ENCODE data around the gene CRTAC1. TPM values are rescaled to one million over a fixed set of nuclear protein-coding genes. Genes with fewer than 3 reads are reported as not detected.

The CRTAC1 gene
- total and polyA plus RNA-seq, 4 donors = 12.1 to 74.9 (median 50.3) TPM

DNA sequence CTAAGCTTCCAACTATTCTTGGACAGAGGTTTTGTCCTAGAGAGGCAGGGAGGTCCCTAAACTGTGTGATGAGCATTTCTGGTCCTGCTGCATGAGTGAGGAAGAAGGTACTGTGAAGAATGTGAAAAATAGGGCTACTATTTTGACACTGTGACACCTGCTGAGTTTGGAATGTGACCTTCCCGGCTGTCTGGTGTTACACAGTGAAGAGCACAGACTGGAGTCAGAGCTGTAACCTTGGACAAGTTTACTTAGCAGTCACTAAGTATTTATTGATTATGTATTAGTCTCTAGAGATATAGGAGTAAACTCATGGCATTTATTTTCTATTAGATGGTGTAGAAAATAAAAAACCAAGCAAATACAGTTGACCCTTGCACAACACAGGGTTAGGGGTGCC, 168.5 kb downstream of the CRTAC1 start:
- Histone ChIP-seq H3K36me3 (ENCODE audit: control insufficient read depth, insufficient read depth, low read length) (peaks cover 40% of the 10 kb centered on the region), H3K4me1 (ENCODE audit: control insufficient read depth, insufficient read depth, low read length) (peaks cover 12% of the 10 kb centered on the region), H3K4me3 (ENCODE audit: low read depth, low read length) (no peak overlapping the region), H3K27me3 (ENCODE audit: control insufficient read depth, insufficient read depth, low read length) (no peaks in the 10 kb centered on the region), H3K27ac (ENCODE audit: low read depth, low read length) (no peak overlapping the region), H3K9me3 (ENCODE audit: control insufficient read depth, insufficient read depth, low read length) (no peaks in the 10 kb centered on the region)
- DNase-seq (ENCODE audit: low read depth in 4 of 6, low spot score in 6 of 6) = no peak
- no CpG with 5 or more reads among the region's 1 CpG for WGBS (ENCODE audit: insufficient coverage)

- Histone ChIP-seq H3K4me1 (ENCODE audit: control insufficient read depth, insufficient read depth, low read length) (peaks cover 12% of the 10 kb centered on the region), H3K9me3 (ENCODE audit: control insufficient read depth, insufficient read depth, low read length) (no peaks in the 10 kb centered on the region), H3K36me3 (ENCODE audit: control insufficient read depth, insufficient read depth, low read length) (peaks cover 33% of the 10 kb centered on the region), H3K4me3 (ENCODE audit: low read depth, low read length) (no peak overlapping the region), H3K27ac (ENCODE audit: low read depth, low read length) (no peak overlapping the region), H3K27me3 (ENCODE audit: control insufficient read depth, insufficient read depth, low read length) (no peaks in the 10 kb centered on the region)
- no peak for DNase-seq (ENCODE audit: low read depth in 4 of 6, low spot score in 6 of 6)
- WGBS (ENCODE audit: insufficient coverage) = 50% methylated on average over 1 of the region's 3 CpGs
These were observed 169.2 kb downstream of the CRTAC1 start for GRCh38 chr10:97861097-97861750.

DNA sequence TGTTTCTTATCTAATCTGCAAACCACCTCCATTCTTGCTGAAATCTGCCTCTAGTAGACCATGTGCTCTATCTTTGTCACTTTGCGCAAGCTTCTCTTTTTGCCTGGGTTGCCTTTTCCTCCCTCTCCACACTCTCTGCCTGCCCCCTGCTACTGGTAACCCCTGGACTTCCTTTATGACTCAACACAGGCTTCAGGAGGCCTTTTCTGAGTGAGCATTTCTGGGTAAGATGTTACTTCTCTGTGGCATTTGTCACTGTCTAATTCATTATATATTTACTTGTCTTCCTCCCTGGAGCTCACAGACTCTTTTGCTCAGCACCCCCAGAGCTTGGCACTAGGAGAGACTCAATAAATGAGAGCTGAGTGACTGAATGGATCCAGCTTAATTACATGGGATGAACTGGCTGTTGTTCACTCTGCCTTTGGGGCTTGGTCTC, 172.4 kb downstream of the CRTAC1 start:
- Histone ChIP-seq H3K27me3 (ENCODE audit: control insufficient read depth, insufficient read depth, low read length) (no peaks in the 10 kb centered on the region), H3K4me3 (ENCODE audit: low read depth, low read length) (no peak overlapping the region), H3K4me1 (ENCODE audit: control insufficient read depth, insufficient read depth, low read length) (peaks cover 20% of the 10 kb centered on the region), H3K9me3 (ENCODE audit: control insufficient read depth, insufficient read depth, low read length) (no peaks in the 10 kb centered on the region), H3K27ac (ENCODE audit: low read depth, low read length) (no peak overlapping the region), H3K36me3 (ENCODE audit: control insufficient read depth, insufficient read depth, low read length) (peaks cover 8% of the 10 kb centered on the region)
- 50% methylated on average over 1 of the region's 1 CpG for WGBS (ENCODE audit: insufficient coverage)
- DNase-seq (ENCODE audit: low read depth in 4 of 6, low spot score in 6 of 6) = peak in 1 of 6 donors; percentile 41

DNA sequence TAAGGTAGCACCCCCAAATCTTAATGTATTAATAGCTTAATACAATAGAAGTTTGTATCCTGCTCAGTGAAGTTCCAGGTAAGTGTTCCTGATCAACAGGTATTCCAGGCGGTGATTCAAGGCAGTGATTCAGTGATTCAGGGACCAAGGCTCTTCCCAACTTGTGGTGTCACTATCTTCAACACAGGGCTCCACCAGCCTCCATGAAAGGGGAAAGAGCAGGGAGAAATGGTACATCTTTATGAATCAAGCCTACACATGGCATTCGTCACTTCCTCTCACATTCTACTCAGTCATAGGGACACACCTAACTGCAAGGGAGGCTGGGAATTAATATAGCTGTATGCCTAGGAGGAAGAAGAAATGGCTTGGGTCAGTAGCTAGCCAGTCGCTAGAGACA, 175.7 kb downstream of the CRTAC1 start:
- no peak overlapping the region for H3K27ac ChIP-seq (ENCODE audit: low read depth, low read length)
- H3K36me3 ChIP-seq (ENCODE audit: control insufficient read depth, insufficient read depth, low read length) = no peaks in the 10 kb centered on the region
- no peaks in the 10 kb centered on the region for H3K27me3 ChIP-seq (ENCODE audit: control insufficient read depth, insufficient read depth, low read length)
- H3K4me3 ChIP-seq (ENCODE audit: low read depth, low read length) = no peak overlapping the region
- DNase-seq (ENCODE audit: low read depth in 4 of 6, low spot score in 6 of 6) = no peak
- peaks cover 45% of the 10 kb centered on the region for H3K4me1 ChIP-seq (ENCODE audit: control insufficient read depth, insufficient read depth, low read length)
- H3K9me3 ChIP-seq (ENCODE audit: control insufficient read depth, insufficient read depth, low read length) = no peaks in the 10 kb centered on the region
- WGBS (ENCODE audit: insufficient coverage) = no CpG with 5 or more reads among the region's 3 CpGs

DNA sequence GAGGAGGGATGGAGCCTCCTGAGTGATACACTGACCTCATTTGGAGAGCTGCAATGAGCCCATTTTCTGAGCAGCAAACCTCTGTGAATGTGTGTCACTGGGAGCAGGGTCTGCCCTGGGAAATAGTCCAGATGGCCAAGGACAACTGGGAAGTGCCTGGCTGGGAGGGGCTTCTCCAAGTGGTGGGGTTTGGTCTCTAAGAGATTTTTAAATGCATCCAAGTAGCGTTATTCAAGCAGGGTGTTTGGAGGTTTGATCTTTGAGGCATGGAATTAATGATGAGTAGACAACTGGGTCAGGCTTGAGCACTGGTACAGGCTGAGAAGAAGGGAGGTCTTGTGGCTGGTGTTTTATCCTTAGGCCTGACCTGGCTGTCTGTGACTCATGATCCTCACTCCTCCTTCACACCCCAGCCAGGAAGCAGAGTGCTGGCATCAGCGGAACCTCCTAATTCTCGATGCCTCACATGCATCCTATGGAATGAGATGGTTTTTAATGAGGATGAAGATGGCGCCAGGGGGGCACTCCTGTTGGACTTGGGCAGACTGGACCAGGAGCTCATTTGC, 177.5 kb downstream of the CRTAC1 start:
- Histone ChIP-seq H3K4me3 (ENCODE audit: low read depth, low read length) (no peak overlapping the region), H3K36me3 (ENCODE audit: control insufficient read depth, insufficient read depth, low read length) (no peaks in the 10 kb centered on the region), H3K4me1 (ENCODE audit: control insufficient read depth, insufficient read depth, low read length) (peaks cover 48% of the 10 kb centered on the region), H3K9me3 (ENCODE audit: control insufficient read depth, insufficient read depth, low read length) (no peaks in the 10 kb centered on the region), H3K27me3 (ENCODE audit: control insufficient read depth, insufficient read depth, low read length) (no peaks in the 10 kb centered on the region), H3K27ac (ENCODE audit: low read depth, low read length) (no peak overlapping the region)
- DNase-seq (ENCODE audit: low read depth in 4 of 6, low spot score in 6 of 6) = peak in 1 of 6 donors; percentile 58
- 71% methylated on average over 1 of the region's 4 CpGs for WGBS (ENCODE audit: insufficient coverage)

DNA sequence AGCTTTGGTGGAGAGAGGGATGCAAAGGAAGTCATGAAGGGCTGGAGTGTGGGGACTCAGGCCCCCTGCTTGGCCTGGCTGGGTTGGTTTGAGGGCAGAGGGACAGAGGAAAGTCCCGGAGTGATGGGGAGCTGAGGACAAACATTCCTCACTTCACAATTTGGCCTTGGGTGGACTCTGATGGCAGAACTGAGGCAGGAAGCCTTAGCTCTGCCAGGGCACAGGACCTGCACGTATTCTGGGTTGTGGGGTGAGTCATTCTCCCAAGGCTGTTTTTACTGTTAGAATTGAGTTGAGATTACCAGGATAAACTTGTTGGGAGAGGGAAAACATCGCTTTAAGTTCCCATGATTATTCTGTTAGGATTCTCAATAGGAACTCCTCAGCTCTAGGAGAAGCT, 178.1 kb downstream of the CRTAC1 start:
- 63% methylated on average over 2 of the region's 3 CpGs for WGBS (ENCODE audit: insufficient coverage)
- H3K27me3 ChIP-seq (ENCODE audit: control insufficient read depth, insufficient read depth, low read length) = no peaks in the 10 kb centered on the region
- H3K9me3 ChIP-seq (ENCODE audit: control insufficient read depth, insufficient read depth, low read length) = no peaks in the 10 kb centered on the region
- peaks cover 48% of the 10 kb centered on the region for H3K4me1 ChIP-seq (ENCODE audit: control insufficient read depth, insufficient read depth, low read length)
- no peak overlapping the region for H3K27ac ChIP-seq (ENCODE audit: low read depth, low read length)
- H3K36me3 ChIP-seq (ENCODE audit: control insufficient read depth, insufficient read depth, low read length) = no peaks in the 10 kb centered on the region
- no peak overlapping the region for H3K4me3 ChIP-seq (ENCODE audit: low read depth, low read length)
- no peak for DNase-seq (ENCODE audit: low read depth in 4 of 6, low spot score in 6 of 6)

DNA sequence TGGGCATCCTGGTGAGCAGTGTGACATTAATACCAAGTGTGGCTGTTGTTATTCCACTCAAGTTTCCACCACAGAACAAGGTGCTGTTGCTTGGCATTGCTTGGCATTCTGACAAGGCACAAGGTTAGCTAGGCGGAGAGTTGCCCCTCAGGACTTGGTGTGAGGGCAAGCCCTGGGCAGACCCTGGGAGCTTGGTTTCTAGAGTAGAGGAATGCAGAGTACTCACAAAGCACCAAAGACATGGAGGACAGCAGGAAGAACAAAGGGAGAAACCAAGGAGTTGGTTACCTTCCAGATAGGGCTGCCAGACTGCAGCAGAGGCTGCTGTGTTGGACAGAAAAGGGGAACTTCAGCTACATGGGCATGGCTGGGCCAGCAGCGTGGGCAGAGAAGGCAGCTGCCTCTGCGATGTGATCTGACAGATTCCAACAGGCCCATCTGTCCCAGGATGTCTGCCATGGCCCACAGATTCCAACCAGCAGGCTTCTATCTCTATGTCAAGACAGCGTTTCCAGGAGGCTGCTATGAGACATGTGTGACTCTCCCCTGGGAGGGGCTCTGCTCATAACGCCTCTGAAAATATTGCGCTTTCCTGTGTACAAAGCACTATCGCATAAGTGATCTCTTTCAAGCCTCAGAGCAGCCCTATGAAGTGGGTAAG, 178.9 kb downstream of the CRTAC1 start:
- DNase-seq (ENCODE audit: low read depth in 4 of 6, low spot score in 6 of 6) = peak in 5 of 6 donors; percentile 40 to 90 (median 71)
- no peaks in the 10 kb centered on the region for H3K36me3 ChIP-seq (ENCODE audit: control insufficient read depth, insufficient read depth, low read length)
- 21% methylated on average over 4 of the region's 7 CpGs for WGBS (ENCODE audit: insufficient coverage)
- peak overlapping the region; percentile 59 for H3K27ac ChIP-seq (ENCODE audit: low read depth, low read length)
- no peaks in the 10 kb centered on the region for H3K27me3 ChIP-seq (ENCODE audit: control insufficient read depth, insufficient read depth, low read length)
- H3K4me3 ChIP-seq (ENCODE audit: low read depth, low read length) = no peak overlapping the region
- peaks cover 48% of the 10 kb centered on the region for H3K4me1 ChIP-seq (ENCODE audit: control insufficient read depth, insufficient read depth, low read length)
- H3K9me3 ChIP-seq (ENCODE audit: control insufficient read depth, insufficient read depth, low read length) = no peaks in the 10 kb centered on the region

- H3K4me1 ChIP-seq (ENCODE audit: control insufficient read depth, insufficient read depth, low read length) = peaks cover 48% of the 10 kb centered on the region
- WGBS (ENCODE audit: insufficient coverage) = 0% methylated on average over 8 of the region's 13 CpGs
- H3K4me3 ChIP-seq (ENCODE audit: low read depth, low read length) = peak overlapping the region; percentile 46
- H3K36me3 ChIP-seq (ENCODE audit: control insufficient read depth, insufficient read depth, low read length) = no peaks in the 10 kb centered on the region
- H3K27me3 ChIP-seq (ENCODE audit: control insufficient read depth, insufficient read depth, low read length) = no peaks in the 10 kb centered on the region
- DNase-seq (ENCODE audit: low read depth in 4 of 6, low spot score in 6 of 6) = peak in 3 of 6 donors; percentile 36 to 81 (median 68)
- peak overlapping the region; percentile 74 for H3K27ac ChIP-seq (ENCODE audit: low read depth, low read length)
- no peaks in the 10 kb centered on the region for H3K9me3 ChIP-seq (ENCODE audit: control insufficient read depth, insufficient read depth, low read length)
These were observed 180.0 kb downstream of the CRTAC1 start for GRCh38 chr10:97850446-97850845.

DNA sequence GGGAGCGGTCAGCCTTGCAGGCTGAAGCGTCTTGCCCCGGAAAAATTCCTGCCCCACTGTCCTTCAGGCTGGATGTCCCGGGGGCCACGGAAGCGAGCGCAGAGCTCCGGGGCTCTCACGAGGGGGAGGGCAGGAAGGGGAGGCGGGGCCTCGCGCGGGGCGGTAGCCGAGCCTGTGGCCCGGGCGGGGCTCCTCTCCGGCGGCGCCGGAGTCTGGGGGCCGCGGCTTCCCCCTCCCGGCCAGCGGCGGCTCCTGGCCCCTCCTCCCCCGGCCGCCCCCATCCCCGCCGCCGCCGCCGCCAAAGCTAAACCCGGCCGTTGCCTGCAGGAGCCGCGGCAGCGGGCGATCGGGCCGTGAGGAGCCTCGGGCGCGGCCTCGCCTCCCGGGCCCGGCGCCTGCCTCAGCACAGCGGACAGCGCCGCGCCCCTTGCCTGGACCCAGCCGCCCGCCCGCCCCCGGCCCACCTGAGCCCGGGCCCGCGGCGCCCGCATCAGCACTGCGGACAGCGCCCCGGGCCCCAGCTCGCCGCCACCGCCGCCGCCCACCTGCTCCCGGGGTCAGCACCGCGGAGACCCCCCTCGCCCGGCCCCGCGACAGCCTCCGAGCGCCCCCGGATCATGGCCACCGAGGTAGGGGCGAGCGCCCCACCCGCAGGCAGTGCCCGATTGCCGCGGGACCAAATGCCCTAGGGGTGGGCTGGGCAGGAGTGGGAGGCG, 180.6 kb downstream of the CRTAC1 start, which contains the start of gene GOLGA7B:
Gene GOLGA7B (plus strand): TSS at position 157 of the 716 bp plus-strand sequence. CDS start 461 bp downstream, at position 618.
- WGBS (ENCODE audit: insufficient coverage) = under 1% methylated on average over 85 of the region's 87 CpGs
- H3K4me1 ChIP-seq (ENCODE audit: control insufficient read depth, insufficient read depth, low read length) = peaks cover 48% of the 10 kb centered on the region
- no peaks in the 10 kb centered on the region for H3K36me3 ChIP-seq (ENCODE audit: control insufficient read depth, insufficient read depth, low read length)
- peak within 1 kb of the TSS; percentile 74 for H3K27ac ChIP-seq (ENCODE audit: low read depth, low read length)
- H3K27me3 ChIP-seq (ENCODE audit: control insufficient read depth, insufficient read depth, low read length) = no peaks in the 10 kb centered on the region
- H3K4me3 ChIP-seq (ENCODE audit: low read depth, low read length) = peak within 1 kb of the TSS; percentile 46
- no peaks in the 10 kb centered on the region for H3K9me3 ChIP-seq (ENCODE audit: control insufficient read depth, insufficient read depth, low read length)
- DNase-seq (ENCODE audit: low read depth in 4 of 6, low spot score in 6 of 6) = peak in 2 of 6 donors; percentile 83 to 89
